ENCODE results near the gene NRN1.
"Not testable (repeated sequence)": the region's sequence is repeated elsewhere in the genome, so short reads cannot be mapped to it uniquely, and the experiment has no call there.

Gene NRN1

DNA sequence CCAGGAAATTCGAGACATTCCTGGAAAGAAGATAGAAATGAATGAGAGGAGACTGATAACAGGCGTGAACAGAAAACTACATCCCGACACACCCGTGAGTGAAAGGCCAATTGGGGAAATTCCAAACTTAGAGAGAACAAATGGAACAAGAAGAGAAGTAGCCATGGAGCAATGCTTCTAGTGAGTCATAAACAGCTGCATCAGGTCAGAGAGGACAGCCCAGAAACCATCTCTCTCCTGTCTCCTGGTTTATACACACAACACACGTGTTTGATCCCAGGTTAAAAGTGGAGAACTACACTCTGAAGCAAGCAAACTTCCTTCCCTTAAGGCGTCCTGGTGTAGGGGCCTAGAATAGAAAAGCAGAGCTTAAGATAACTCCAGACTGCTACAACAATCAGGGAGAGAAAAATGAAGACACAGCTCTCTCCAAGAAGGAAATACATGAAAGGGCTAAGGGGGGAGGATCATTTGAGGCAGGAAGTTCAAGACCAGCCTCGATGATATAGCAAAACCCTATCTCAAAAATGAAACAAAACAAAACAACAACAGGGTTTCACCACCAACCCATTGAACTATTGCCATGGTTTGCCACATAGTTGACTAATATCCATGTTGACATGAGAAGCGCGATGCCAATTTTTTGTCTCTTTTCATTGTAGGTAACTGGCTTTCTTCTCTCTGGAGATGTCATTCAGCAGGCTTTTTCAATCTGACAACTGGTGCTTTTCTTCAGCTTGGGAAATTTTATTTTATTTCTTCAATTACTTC, 26.9 kb downstream of the NRN1 start:
- Mint-ChIP-seq H3K4me3 (no peak overlapping the region), H3K9me3 (no peaks in the 10 kb centered on the region), H3K27me3 (ENCODE audit: low read depth) (peaks cover 21% of the 10 kb centered on the region), H3K27ac (no peak overlapping the region), H3K4me1 (ENCODE audit: low read depth) (peaks cover 15% of the 10 kb centered on the region), H3K36me3 (ENCODE audit: low read depth) (no peaks in the 10 kb centered on the region)
- no peak for DNase-seq (ENCODE audit: low spot score)

DNA sequence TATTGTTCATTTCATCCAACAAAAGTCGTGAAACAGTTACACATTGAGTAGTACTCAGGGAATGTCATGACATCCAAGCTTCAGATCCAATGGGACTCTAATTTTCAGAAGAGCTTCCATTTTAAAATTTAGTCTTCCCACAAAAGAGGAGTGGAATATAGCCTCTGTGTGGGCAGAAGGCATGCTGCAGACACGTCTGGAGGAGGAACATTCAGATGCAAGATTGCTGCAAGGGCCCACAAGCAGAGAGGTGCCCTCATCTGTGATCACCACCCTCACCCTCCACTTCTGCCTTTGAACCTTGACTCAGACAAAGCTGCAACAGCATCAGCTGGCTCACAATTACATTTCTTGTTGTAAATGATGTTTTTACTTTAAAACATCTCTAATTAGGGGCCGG, 29.9 kb downstream of the NRN1 start:
- no peaks in the 10 kb centered on the region for H3K36me3 Mint-ChIP-seq (ENCODE audit: low read depth)
- H3K4me3 Mint-ChIP-seq = no peak overlapping the region
- peaks cover 8% of the 10 kb centered on the region for H3K4me1 Mint-ChIP-seq (ENCODE audit: low read depth)
- no peak for DNase-seq (ENCODE audit: low spot score)
- peaks cover 26% of the 10 kb centered on the region for H3K27me3 Mint-ChIP-seq (ENCODE audit: low read depth)
- no peak overlapping the region for H3K27ac Mint-ChIP-seq
- no peaks in the 10 kb centered on the region for H3K9me3 Mint-ChIP-seq

DNA sequence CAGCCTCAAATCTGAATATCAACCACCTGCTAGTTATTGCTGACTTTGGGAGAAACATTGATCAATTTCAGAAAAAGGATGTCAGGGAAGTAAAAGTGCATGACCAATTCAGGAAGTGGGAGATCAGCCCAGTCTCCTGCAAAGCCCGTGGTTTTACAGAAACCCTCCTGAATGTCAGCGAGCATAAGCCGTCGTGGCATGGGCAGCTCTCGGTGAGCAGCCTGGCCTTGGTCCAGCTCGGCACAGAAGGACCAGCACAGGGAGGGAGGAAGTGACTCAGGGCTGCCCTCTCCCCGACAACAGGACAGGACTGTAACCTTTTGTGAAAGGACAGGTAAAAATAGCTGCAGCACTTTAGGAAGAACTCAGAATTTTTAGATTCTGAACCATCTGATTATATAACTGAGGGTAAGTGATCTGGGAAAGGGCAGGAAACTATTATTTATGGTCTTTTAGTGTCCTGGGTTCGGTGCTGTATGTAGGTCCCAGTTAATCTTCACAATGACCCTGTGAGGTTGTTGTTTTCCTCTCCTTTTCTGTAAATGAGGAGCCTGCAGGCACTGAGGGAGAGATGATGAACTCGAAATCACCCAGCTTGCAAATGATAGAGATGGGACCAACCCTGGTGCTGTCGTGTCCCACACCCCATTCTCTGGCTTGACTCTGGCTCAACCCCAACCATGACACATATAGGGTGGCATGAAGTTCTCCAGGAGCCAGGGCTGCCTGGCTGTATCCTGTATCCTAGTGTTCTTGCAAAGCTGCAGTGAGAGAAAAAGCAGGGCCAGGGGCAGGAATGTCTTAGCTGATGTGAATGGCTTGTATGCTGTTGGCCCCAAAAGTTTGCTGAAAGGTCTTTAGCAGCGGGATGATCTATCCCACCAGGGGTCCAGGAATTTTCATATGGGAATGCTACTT, 37.6 kb downstream of the NRN1 start:
- no peak overlapping the region for H3K4me3 Mint-ChIP-seq
- peaks cover 9% of the 10 kb centered on the region for H3K27me3 Mint-ChIP-seq (ENCODE audit: low read depth)
- DNase-seq (ENCODE audit: low spot score) = no peak
- no peaks in the 10 kb centered on the region for H3K36me3 Mint-ChIP-seq (ENCODE audit: low read depth)
- H3K9me3 Mint-ChIP-seq = no peaks in the 10 kb centered on the region
- no peaks in the 10 kb centered on the region for H3K4me1 Mint-ChIP-seq (ENCODE audit: low read depth)
- no peak overlapping the region for H3K27ac Mint-ChIP-seq

DNA sequence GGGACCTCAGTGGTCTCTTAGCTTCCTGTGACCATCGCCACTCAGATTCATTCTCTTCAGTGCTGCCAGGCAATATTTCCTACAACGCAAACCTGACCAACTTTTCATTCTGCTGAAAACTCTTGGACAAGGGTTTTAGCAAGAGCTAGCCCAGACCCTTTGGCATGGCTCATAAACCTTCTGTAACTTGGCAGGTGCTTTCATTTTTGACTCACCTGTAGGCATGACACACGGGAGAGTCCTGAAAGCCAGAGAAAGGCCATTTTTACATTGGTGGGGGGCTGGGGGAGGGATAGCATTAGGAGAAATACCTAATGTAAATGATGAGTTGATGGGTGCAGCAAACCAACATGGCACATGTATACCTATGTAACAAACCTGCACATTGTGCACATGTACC, 38.7 kb downstream of the NRN1 start:
- H3K36me3 Mint-ChIP-seq (ENCODE audit: low read depth); DNase-seq (ENCODE audit: low spot score); H3K4me1 Mint-ChIP-seq (ENCODE audit: low read depth); H3K9me3 Mint-ChIP-seq; H3K27ac Mint-ChIP-seq; H3K4me3 Mint-ChIP-seq; H3K27me3 Mint-ChIP-seq (ENCODE audit: low read depth): not testable (repeated sequence)

DNA sequence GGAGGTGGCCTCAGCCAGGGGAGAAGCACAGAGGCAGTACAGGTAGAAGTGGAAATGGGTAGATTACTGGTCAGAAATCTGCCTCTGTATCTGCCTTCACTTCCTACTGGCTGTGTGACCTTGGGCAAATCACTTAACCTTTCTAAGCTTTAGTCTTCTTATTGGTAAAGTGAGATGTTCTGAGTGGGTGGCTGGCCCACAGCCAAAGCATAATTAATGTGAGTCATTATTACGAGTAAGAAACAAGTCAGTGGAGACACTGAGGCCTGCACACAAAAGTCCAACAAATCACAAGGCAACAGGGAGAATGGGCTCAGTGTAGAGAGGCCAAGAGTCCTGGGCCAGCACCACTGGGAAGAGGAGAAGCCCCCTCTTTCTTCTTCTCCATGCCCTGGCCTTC, 39.1 kb downstream of the NRN1 start:
- H3K27ac Mint-ChIP-seq = no peak overlapping the region
- no peak for DNase-seq (ENCODE audit: low spot score)
- peaks cover 9% of the 10 kb centered on the region for H3K27me3 Mint-ChIP-seq (ENCODE audit: low read depth)
- no peaks in the 10 kb centered on the region for H3K36me3 Mint-ChIP-seq (ENCODE audit: low read depth)
- H3K9me3 Mint-ChIP-seq = no peaks in the 10 kb centered on the region
- no peak overlapping the region for H3K4me3 Mint-ChIP-seq
- H3K4me1 Mint-ChIP-seq (ENCODE audit: low read depth) = no peaks in the 10 kb centered on the region

DNA sequence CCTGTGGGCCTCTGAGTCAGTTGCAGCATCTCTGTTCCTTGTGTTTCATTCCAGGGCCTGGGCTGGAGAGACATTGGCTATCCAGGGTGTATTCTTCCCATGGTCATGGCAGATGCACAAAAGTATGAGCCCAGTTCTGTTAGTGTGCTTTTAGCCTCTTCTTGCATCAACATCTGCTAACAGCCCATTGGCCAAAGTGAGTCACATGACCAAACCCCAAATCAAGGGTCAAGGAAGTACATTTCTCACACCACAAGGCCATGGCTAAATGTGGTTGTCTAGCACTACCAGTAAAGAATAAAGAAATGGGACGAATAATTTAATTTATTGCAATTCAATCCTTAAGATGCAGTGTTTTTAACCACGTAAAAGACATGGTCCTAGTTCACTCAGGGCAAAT, 43.9 kb downstream of the NRN1 start:
- H3K4me3 Mint-ChIP-seq = no peak overlapping the region
- H3K4me1 Mint-ChIP-seq (ENCODE audit: low read depth) = no peaks in the 10 kb centered on the region
- no peak for DNase-seq (ENCODE audit: low spot score)
- H3K27me3 Mint-ChIP-seq (ENCODE audit: low read depth) = peaks cover 1% of the 10 kb centered on the region
- no peaks in the 10 kb centered on the region for H3K36me3 Mint-ChIP-seq (ENCODE audit: low read depth)
- no peaks in the 10 kb centered on the region for H3K9me3 Mint-ChIP-seq
- H3K27ac Mint-ChIP-seq = no peak overlapping the region

DNA sequence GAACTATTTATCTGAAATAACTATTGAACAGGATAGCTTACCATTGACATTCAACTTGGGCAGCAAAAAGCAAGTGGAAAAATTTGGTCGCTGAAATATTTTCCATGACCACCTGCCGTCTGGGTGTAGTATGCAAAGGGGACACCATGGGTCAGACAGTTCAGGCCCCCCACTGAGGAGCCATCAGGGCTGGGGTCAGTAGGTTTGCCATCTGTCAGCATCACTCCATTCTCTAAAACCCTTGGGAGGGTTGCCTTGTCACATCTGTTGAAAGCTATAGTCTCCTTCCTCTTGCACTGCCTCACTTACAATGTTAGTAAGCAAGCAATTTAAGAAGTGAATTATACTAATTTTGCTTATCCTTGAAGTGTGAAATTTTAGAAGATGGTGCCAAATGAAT, 44.9 kb downstream of the NRN1 start:
- Mint-ChIP-seq H3K4me3 (no peak overlapping the region), H3K27ac (no peak overlapping the region), H3K27me3 (ENCODE audit: low read depth) (peaks cover 1% of the 10 kb centered on the region), H3K4me1 (ENCODE audit: low read depth) (no peaks in the 10 kb centered on the region), H3K36me3 (ENCODE audit: low read depth) (no peaks in the 10 kb centered on the region), H3K9me3 (no peaks in the 10 kb centered on the region)
- DNase-seq (ENCODE audit: low spot score) = no peak

DNA sequence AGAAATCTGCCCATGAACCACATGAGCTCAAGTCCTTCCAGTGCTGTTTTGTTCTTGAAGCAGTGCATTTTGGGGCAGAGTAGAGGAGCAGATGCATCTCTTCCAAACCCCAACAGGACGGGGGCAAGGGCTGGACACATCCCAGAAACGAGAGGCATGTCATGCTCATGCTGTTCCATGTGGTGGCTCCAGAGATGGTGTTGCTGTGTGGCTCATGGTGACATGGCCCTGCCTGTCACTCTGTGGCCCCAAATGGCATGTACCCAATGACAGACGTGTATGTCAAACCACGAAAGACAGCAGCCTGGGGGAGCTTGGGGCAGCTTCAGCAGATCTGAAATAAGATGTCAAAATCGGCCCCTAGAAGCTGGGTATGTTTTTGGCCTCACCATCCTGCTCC, 46.3 kb downstream of the NRN1 start:
- Mint-ChIP-seq H3K4me1 (ENCODE audit: low read depth) (no peaks in the 10 kb centered on the region), H3K4me3 (no peak overlapping the region), H3K27me3 (ENCODE audit: low read depth) (peaks cover 1% of the 10 kb centered on the region), H3K9me3 (no peaks in the 10 kb centered on the region), H3K36me3 (ENCODE audit: low read depth) (no peaks in the 10 kb centered on the region), H3K27ac (no peak overlapping the region)
- no peak for DNase-seq (ENCODE audit: low spot score)

DNA sequence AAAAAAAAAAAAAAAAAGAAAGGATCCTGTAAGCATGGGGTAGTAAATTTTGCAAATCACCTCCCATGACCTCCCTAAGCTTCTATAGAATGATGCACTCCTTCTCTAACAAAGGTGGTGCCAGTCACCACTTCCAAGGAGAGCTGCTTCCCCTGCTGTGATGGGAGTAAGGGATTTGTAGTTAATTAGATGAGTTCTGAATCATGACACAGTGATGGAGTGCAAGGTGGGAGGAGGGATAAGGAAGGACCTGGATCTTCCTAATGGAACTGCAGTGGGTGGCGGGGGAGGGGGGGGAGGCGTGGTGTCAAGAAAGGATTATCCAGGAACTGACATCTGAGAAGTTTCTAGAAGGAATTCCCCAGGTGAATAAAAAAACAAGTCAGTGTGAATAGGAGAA, 47.8 kb downstream of the NRN1 start:
- no peak overlapping the region for H3K4me3 Mint-ChIP-seq
- no peaks in the 10 kb centered on the region for H3K36me3 Mint-ChIP-seq (ENCODE audit: low read depth)
- DNase-seq (ENCODE audit: low spot score) = no peak
- no peak overlapping the region for H3K27ac Mint-ChIP-seq
- no peaks in the 10 kb centered on the region for H3K9me3 Mint-ChIP-seq
- peaks cover 1% of the 10 kb centered on the region for H3K27me3 Mint-ChIP-seq (ENCODE audit: low read depth)
- H3K4me1 Mint-ChIP-seq (ENCODE audit: low read depth) = no peaks in the 10 kb centered on the region

DNA sequence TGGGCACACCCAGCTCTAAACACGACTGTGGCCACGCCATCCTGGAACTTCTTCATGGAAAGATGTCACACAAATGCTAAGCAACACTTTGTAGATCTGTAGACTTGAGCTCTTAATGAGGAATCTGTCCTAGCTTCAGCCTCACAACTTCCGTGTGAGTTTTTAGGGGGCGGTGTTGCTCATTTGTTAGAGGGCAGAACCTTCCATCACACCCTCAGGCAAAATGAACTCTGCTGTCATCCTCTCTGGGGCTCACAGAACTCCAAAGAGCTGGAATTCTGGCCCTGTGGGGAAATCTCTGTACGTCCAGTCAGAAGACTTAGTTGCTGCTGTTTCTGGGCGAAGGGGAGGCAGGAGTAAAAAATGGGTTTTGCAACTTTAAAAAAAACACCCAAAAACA, 49.8 kb downstream of the NRN1 start:
- Mint-ChIP-seq H3K27me3 (ENCODE audit: low read depth) (peaks cover 5% of the 10 kb centered on the region), H3K9me3 (no peaks in the 10 kb centered on the region), H3K27ac (no peak overlapping the region), H3K4me3 (no peak overlapping the region), H3K36me3 (ENCODE audit: low read depth) (no peaks in the 10 kb centered on the region), H3K4me1 (ENCODE audit: low read depth) (no peaks in the 10 kb centered on the region)
- DNase-seq (ENCODE audit: low spot score) = no peak

DNA sequence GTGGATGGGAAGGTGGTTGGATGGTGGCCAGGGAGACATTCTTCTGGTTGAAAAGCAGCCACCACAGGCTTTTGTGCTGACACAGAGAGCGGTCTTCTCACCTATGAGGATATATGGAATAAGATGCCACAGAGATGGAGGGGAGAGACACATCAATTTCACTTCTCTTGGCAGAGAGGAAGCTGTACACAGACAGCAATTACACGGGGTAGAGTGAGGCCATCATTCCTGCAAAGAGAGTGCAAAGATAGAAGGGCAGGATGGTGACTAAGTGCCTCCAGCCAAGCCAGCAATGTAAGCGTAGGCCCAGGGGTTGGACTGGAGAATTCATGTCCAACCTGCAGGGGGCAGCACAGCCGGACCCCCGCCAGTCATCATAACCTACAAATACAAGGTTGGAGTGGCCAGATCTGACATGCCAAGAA, 56.4 kb downstream of the NRN1 start:
- Mint-ChIP-seq H3K36me3 (ENCODE audit: low read depth) (no peaks in the 10 kb centered on the region), H3K27me3 (ENCODE audit: low read depth) (peaks cover 10% of the 10 kb centered on the region), H3K9me3 (no peaks in the 10 kb centered on the region), H3K4me3 (no peak overlapping the region), H3K4me1 (ENCODE audit: low read depth) (no peaks in the 10 kb centered on the region), H3K27ac (no peak overlapping the region)
- DNase-seq (ENCODE audit: low spot score) = no peak
